Liver (tissue), 3 donors: Measurements from ENCODE around the gene PWWP2B.

Experiments
- HNF4G ChIP-seq: IDR thresholded peaks from 2 replicates; pipeline ENCODE4 v1.6.1; 2016; ENCODE audit warnings: antibody characterized with exemption
- REST ChIP-seq: IDR thresholded peaks from 2 replicates; pipeline ENCODE4 v1.6.1; 2016; ENCODE audit warnings: antibody characterized with exemption, mild to moderate bottlenecking
- TAF1 ChIP-seq: conservative IDR thresholded peaks from 2 replicates; pipeline ENCODE4 v1.6.1; 2016; ENCODE audit warnings: antibody characterized with exemption, mild to moderate bottlenecking
- TF ChIP-seq, protein P1 (sequence below): fragments of 150-350 bp; IDR thresholded peaks from 2 replicates; pipeline ENCODE4 v1.5.1; 2017; ENCODE audit warnings: improper control_type of control experiment, low read depth, low read length; ENCODE audit not compliant: missing input control
- donor health status: healthy.
- donor health status: healthy.

DNA sequence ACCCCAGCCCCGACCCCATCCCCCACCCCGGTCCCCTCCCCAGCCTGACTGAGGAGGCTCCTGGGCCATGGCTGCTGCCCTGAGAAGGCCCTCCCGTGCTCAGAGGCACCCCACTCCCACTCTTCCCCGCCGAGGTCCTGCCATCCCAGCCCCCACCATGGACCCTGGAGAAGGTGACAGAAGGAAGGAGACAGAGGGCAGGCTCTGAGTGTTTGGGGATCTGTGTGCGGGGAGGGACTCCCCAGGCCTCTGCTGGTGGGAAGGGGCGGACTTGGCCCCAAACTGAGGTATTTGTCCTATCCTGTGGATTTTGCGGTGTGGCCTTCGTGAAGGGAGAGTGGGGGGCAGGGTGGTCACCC, 53.4 kb downstream of the PWWP2B start:
- no peak for TF ChIP-seq REST
- no peak for TF ChIP-seq HNF4G
- TF ChIP-seq, protein P1, sequence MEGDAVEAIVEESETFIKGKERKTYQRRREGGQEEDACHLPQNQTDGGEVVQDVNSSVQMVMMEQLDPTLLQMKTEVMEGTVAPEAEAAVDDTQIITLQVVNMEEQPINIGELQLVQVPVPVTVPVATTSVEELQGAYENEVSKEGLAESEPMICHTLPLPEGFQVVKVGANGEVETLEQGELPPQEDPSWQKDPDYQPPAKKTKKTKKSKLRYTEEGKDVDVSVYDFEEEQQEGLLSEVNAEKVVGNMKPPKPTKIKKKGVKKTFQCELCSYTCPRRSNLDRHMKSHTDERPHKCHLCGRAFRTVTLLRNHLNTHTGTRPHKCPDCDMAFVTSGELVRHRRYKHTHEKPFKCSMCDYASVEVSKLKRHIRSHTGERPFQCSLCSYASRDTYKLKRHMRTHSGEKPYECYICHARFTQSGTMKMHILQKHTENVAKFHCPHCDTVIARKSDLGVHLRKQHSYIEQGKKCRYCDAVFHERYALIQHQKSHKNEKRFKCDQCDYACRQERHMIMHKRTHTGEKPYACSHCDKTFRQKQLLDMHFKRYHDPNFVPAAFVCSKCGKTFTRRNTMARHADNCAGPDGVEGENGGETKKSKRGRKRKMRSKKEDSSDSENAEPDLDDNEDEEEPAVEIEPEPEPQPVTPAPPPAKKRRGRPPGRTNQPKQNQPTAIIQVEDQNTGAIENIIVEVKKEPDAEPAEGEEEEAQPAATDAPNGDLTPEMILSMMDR: no peak
- TF ChIP-seq TAF1: no peak
